Lower lobe of right lung (tissue), 2 donors: ENCODE results near the gene BAD. TPM values are rescaled to one million over a fixed set of nuclear protein-coding genes. Genes with fewer than 3 reads are reported as not detected.

Experiments used
- ATAC-seq, 2 donors: fragments of 200-7000 bp; cut with Tn5 transposase; one replicate each; pipeline ENCODE4 v1.9.1; 2020 to 2022; ENCODE audit warnings: mild to moderate bottlenecking in 2 of 2, moderate library complexity in 2 of 2
- DNase-seq: peaks from one replicate; pipeline ENCODE4 v3.0.0-alpha.2; 2020
- H3K27ac ChIP-seq: fragments of 200-600 bp; one replicate; pipeline ENCODE4 v1.8.0; 2022
- H3K27me3 ChIP-seq: fragments of 200-600 bp; one replicate; pipeline ENCODE4 v1.8.0; 2022; ENCODE audit warnings: low read depth
- H3K36me3 ChIP-seq: fragments of 200-600 bp; one replicate; pipeline ENCODE4 v1.8.0; 2022; ENCODE audit warnings: mild to moderate bottlenecking
- H3K4me1 ChIP-seq: fragments of 200-600 bp; one replicate; pipeline ENCODE4 v1.8.0; 2022
- H3K4me3 ChIP-seq: fragments of 200-600 bp; one replicate; pipeline ENCODE4 v1.8.0; 2022; ENCODE audit warnings: mild to moderate bottlenecking
- H3K9me3 ChIP-seq: fragments of 200-600 bp; one replicate; pipeline ENCODE4 v1.8.0; 2022
- intact Hi-C: fragments of 100-400 bp; cut with DNase I; formaldehyde crosslinking; loops from one replicate; pipeline ENCODE4 v1.11.0; 2022
- total RNA-seq: library from RNA; stranded (reverse); fragmentation: NEBNext Ultra II Directional; extraction: Animal tissue kit (Norgen Biotek cat#: 25700); gene quantifications from one replicate; pipeline ENCODE4 v1.2.1, GENCODE V29; 2021
- TF ChIP-seq, protein P1 (sequence below): fragments of 200-600 bp; IDR thresholded peaks from one replicate; pipeline ENCODE4 v1.8.0; 2022; ENCODE audit warnings: antibody characterized with exemption, mild to moderate bottlenecking
- donor health status: DM: no; HTN: yes; CAD: no; lungs with severe emphysema.

Gene BAD
- total RNA-seq, 1 donor from 2014 or later = 51.6 TPM

DNA sequence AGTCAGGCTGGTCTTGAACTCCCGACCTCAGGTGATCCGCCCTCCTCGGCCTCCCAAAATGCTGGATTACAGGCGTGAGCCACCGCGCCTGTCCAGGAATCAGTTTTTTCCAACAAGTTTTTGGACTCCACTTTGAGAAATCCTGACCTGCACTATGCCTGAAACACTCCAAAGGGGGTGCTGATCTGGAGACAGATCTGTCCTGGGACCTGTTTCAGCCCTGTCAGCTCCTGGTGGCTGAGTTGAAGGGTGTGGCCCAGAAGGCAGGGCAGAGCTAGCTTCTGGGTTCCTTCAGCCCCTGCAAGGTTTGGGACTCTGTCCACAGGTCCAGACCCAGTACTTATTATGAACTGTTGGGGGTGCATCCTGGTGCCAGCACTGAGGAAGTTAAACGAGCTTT is 52.9 kb downstream of the BAD start:
- intact Hi-C loops = no loop called here
- Histone ChIP-seq H3K36me3 (no peaks in the 10 kb centered on the region), H3K27ac (peak overlapping the region; percentile 86), H3K4me1 (peaks cover 69% of the 10 kb centered on the region), H3K27me3 (no peaks in the 10 kb centered on the region), H3K4me3 (no peak overlapping the region), H3K9me3 (no peaks in the 10 kb centered on the region)
- TF ChIP-seq, protein P1, sequence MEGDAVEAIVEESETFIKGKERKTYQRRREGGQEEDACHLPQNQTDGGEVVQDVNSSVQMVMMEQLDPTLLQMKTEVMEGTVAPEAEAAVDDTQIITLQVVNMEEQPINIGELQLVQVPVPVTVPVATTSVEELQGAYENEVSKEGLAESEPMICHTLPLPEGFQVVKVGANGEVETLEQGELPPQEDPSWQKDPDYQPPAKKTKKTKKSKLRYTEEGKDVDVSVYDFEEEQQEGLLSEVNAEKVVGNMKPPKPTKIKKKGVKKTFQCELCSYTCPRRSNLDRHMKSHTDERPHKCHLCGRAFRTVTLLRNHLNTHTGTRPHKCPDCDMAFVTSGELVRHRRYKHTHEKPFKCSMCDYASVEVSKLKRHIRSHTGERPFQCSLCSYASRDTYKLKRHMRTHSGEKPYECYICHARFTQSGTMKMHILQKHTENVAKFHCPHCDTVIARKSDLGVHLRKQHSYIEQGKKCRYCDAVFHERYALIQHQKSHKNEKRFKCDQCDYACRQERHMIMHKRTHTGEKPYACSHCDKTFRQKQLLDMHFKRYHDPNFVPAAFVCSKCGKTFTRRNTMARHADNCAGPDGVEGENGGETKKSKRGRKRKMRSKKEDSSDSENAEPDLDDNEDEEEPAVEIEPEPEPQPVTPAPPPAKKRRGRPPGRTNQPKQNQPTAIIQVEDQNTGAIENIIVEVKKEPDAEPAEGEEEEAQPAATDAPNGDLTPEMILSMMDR = no peak
- DNase-seq = no peak
- no peak for ATAC-seq

DNA sequence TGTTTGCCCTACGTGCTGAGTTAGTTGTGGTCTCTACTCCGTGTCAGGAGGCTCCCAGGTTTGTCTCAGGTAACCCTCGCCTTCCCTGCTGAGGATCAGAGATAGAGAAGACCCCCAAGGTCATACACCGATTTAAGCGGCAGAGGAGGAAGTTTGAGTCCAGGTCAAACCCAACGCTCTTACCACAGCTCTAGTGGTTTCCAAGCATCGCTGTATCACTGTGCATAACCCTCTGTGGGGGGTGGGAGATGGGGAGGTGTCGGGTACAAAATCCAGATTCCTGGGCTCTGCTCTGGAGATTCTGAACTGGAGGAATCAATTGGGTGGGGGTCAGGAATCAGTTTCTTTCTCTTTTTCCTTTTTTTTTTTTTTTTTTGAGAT is 53.5 kb downstream of the BAD start:
- Histone ChIP-seq H3K27me3 (no peaks in the 10 kb centered on the region), H3K9me3 (no peaks in the 10 kb centered on the region), H3K27ac (peak overlapping the region; percentile 86), H3K36me3 (no peaks in the 10 kb centered on the region), H3K4me3 (peak overlapping the region; percentile 69), H3K4me1 (peaks cover 69% of the 10 kb centered on the region)
- DNase-seq (no peak), ATAC-seq (no peak)
- intact Hi-C loops = no loop called here
- TF ChIP-seq, protein P1 = no peak

DNA sequence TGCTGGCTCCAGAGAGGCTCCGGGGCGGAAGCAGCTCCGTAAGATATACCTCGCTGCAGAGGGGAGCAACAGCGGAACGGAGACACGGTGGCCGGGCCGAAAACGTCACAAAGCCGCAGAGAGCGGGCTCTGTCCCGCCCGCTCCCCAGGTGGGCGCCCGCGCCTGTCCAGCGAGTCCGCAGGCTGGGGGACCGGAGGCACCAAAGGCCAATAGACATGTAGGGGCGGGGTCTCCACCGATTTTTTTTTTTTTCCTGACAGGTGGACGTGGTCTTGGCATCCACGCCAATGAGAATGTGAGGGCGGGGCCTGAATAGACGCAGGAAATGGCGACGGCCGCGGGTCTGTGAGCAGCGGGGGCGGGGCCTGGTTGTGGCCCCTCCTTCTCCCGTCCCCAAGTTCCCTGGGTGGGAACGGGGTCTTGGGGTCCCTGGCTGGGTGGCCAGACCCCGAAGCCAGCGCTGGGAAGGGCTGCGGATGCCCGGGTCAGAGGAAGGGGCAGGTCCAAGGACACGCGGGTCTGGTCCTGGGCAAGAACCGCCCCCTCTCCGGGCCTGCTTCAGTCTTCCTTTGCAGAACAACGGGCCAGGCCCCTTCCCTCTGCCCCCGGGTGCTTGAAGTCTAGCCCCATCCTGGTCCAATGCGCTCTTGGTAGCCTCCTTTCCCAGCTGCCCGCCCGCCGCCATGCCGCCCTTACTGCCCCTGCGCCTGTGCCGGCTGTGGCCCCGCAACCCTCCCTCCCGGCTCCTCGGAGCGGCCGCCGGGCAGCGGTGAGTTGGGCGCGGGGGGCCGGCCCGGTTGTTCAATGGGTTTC is 54.1 kb downstream of the BAD start, which contains the start of gene DNAJC4:
TSS of gene DNAJC4 (plus strand) at position 378 of the 814 bp plus-strand sequence. CDS start at position 685, 307 bp downstream.
- peak; percentile 95 for DNase-seq
- H3K36me3 ChIP-seq = no peaks in the 10 kb centered on the region
- H3K9me3 ChIP-seq = no peaks in the 10 kb centered on the region
- peak within 1 kb of the TSS; percentile 69 for H3K4me3 ChIP-seq
- peaks cover 67% of the 10 kb centered on the region for H3K4me1 ChIP-seq
- intact Hi-C loops = no loop called here
- H3K27ac ChIP-seq = peak within 1 kb of the TSS; percentile 86
- H3K27me3 ChIP-seq = no peaks in the 10 kb centered on the region
- ATAC-seq = peak; percentile 74 to 79
- TF ChIP-seq, protein P1 = no peak

DNA sequence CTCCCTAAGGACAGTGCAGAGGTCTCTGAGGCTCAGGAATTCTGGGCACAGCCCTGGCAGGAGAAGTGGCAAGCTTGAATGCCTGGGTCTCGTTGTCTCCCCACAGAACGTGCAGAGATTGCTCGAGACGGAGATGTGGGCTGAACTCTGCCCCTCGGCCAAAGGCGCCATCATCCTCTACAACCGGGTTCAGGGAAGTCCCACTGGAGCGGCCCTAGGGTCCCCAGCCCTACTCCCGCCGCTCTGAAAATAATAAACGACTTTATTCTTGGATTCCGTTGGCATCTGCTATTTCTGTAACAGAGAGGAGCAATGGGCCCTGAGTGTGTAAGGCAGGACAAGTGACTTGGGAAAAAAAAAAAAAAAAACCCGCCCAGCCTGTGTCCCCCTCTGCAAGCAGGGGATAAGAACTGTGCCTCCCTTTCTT is 54.7 kb downstream of the BAD start:
- TF ChIP-seq, protein P1 = no peak
- peak overlapping the region; percentile 86 for H3K27ac ChIP-seq
- peaks cover 68% of the 10 kb centered on the region for H3K4me1 ChIP-seq
- ATAC-seq = no peak
- H3K4me3 ChIP-seq = peak overlapping the region; percentile 69
- no peaks in the 10 kb centered on the region for H3K27me3 ChIP-seq
- no peak for DNase-seq
- intact Hi-C loops = no loop called here
- no peaks in the 10 kb centered on the region for H3K9me3 ChIP-seq
- H3K36me3 ChIP-seq = no peaks in the 10 kb centered on the region

DNA sequence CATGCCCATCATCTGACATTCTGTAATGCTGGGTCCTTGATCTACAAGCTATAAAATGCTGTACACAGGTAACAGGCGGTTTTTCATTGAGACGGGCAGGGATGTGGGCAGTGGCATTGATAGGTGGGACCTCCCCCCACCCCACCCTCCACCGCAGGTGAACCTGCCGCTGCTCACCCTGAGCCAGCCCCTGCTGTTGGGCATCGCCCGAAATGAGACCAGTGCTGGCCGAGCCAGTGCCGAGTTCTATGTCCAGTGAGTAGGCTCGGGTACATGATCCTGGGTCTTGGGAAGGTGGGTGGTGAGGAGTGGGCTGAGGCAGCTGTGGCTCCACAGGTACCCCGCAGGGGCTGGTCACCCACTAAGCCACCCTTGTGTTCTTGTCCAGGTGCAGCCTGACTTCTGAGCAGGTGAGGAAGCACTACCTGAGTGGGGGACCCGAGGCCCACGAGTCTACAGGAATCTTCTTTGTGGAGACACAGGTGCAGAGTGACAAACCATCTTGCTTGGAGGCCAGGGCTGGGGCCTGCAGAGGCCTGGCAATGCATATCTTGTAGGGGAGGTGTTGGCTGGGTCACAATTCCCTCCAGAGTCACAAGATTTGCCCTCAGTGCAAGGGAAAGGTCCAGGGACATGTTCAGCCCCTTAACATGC is 55.2 kb downstream of the BAD start:
- intact Hi-C loops = no loop called here
- Histone ChIP-seq H3K27me3 (no peaks in the 10 kb centered on the region), H3K9me3 (no peaks in the 10 kb centered on the region), H3K4me3 (peak overlapping the region; percentile 69), H3K36me3 (no peaks in the 10 kb centered on the region), H3K4me1 (peaks cover 70% of the 10 kb centered on the region), H3K27ac (peak overlapping the region; percentile 86)
- TF ChIP-seq, protein P1 = no peak
- DNase-seq (no peak), ATAC-seq (no peak)
